ENCODE data around the gene NARS2. TPM values are rescaled to one million over a fixed set of nuclear protein-coding genes. Genes with fewer than 3 reads are reported as not detected.

The NARS2 gene
- 29.3 and 34.2 TPM in 2 replicates for total RNA-seq

GRCh38 chr11:78574386-78575381, at the start of gene NARS2:
TSS of gene NARS2 (minus strand) at chr11:78574864. CDS start at chr11:78574488, 376 bp downstream.

GRCh38 chr11:78417175-78417887, 157.3 kb downstream of the NARS2 start, which contains the start of gene GAB2:
TSS of gene GAB2 (minus strand) at chr11:78417820. CDS start at chr11:78417720, 100 bp downstream.

Other genes starting within 250 kb of the NARS2 start
- gene GAB2, start 157.0 kb downstream of the NARS2 start, total RNA-seq: 5.1 and 6.2 TPM in 2 replicates

Data from nasal cavity respiratory epithelium epithelial cell of viscerocranial mucosa (primary cell).